ENCODE measurements around the gene SLC6A11.

Gene SLC6A11

DNA sequence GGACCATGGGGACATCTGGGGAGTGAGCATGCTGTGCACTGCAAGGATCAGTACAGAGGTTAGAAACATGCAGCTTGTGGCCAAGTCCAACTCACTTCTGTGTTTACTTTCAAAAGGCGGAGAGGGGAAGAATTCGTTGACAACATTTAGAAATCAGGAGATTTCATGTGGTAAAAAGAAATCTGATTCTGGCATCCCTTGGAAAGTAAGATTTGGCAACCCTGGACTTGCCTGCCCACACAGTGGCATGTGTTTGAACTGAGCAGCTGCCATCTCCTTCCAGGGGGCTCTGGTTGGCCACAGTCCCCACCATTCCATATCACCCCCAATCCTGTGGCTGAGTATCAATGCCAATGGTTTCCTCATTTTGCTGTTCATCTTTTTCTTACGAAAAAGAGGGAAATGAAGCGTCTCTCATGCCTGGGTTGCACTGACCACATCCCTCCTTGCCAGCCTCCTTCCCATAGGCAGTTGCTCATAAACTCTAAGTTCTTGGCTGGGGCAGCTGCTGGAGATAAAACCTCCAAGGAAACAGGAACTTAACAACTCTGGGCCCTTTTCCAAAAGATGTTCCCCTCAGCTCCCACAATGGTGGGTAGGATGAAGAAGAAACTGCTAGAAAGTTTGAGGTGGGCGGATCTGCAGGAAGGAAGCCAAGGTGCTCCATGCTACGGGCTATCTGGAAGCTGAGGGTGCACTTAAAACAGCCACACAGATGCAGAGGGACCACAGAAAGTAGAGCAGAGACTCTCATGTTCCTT, 29.2 kb downstream of the SLC6A11 start:
- Histone ChIP-seq H3K27me3 (ENCODE audit: insufficient read depth, low read length, poor library complexity) (no peaks in the 10 kb centered on the region), H4K5ac (ENCODE audit: low read length) (no peak overlapping the region), H3K36me3 (ENCODE audit: control insufficient read depth, insufficient read depth, low read length) (no peaks in the 10 kb centered on the region), H3K56ac (ENCODE audit: low read length) (no peak overlapping the region), H4K8ac (ENCODE audit: low read depth, low read length) (no peak overlapping the region), H3K27ac (ENCODE audit: low read depth, low read length) (no peak overlapping the region), H3K4me1 (ENCODE audit: control insufficient read depth, low read depth, low read length) (no peaks in the 10 kb centered on the region), H2AK5ac (ENCODE audit: low read length) (no peak overlapping the region), H3K4me2 (ENCODE audit: low read length) (no peak overlapping the region), H2BK120ac (ENCODE audit: low read depth, low read length) (no peak overlapping the region), H3K4me3 (ENCODE audit: low read length) (no peak overlapping the region), H2BK15ac (replicated peaks; ENCODE audit: low read depth) (no peak overlapping the region), H3K23ac (ENCODE audit: low read length) (no peak overlapping the region), H3K4ac (ENCODE audit: low read depth, low read length) (no peak overlapping the region), H3K18ac (ENCODE audit: low read length) (no peak overlapping the region), H2BK5ac (ENCODE audit: low read length) (no peak overlapping the region), H3K79me1 (ENCODE audit: low read length) (no peaks in the 10 kb centered on the region), H3K79me2 (ENCODE audit: control insufficient read depth, insufficient read depth, low read length) (no peaks in the 10 kb centered on the region), H3K9ac (ENCODE audit: low read length) (no peak overlapping the region)
- no peak for DNase-seq
- WGBS (ENCODE audit: extremely low coverage, insufficient coverage, low lambda C conversion rate), result no CpG with 5 or more reads among the region's 6 CpGs

DNA sequence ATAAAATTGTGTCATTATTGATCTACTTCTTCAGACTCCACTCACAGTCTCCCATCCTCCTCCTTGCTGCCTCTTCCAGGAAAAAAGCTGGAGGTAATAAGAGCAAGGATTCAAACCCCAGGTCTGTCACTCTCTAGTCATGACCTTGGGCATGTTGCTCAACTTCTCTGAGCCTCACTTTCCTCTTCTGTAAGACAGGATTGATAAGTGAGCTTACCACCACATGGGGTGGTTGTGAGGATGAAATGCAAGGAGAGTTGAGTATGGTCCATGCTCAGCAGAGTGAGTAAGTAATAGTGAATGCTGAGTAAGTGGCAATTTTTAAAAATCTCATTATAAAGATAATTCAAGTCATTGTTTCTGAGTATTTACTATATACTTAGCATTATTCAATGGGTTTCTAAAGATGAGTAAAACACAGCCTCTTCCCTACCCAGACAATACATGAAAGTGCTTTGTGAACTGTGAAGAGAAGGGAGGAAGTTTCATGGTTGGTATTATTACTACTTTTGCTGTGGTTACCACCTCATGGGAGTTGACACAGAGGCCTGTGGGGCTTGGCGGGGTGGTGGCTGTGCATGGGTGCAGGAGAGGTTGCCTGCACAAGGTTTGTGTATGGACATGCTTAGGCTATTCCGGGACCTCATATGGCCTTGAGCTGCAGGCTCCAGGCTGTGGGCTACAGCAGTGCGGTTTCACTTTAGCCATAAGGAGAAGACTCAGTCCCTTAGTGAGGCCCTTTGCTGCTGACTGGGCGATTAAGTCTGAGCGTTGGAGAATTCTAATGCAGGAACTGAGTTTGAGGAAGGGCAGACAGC, 30.0 kb downstream of the SLC6A11 start:
- H3K4me3 ChIP-seq (ENCODE audit: low read length), result no peak overlapping the region
- H3K4ac ChIP-seq (ENCODE audit: low read depth, low read length), result no peak overlapping the region
- H3K27ac ChIP-seq (ENCODE audit: low read depth, low read length), result no peak overlapping the region
- H4K8ac ChIP-seq (ENCODE audit: low read depth, low read length), result no peak overlapping the region
- no peaks in the 10 kb centered on the region for H3K27me3 ChIP-seq (ENCODE audit: insufficient read depth, low read length, poor library complexity)
- no peaks in the 10 kb centered on the region for H3K79me2 ChIP-seq (ENCODE audit: control insufficient read depth, insufficient read depth, low read length)
- no peak overlapping the region for H3K23ac ChIP-seq (ENCODE audit: low read length)
- no peak overlapping the region for H3K9ac ChIP-seq (ENCODE audit: low read length)
- no peak overlapping the region for H3K18ac ChIP-seq (ENCODE audit: low read length)
- H3K4me1 ChIP-seq (ENCODE audit: control insufficient read depth, low read depth, low read length), result no peaks in the 10 kb centered on the region
- no peak overlapping the region for H3K4me2 ChIP-seq (ENCODE audit: low read length)
- no CpG with 5 or more reads among the region's 5 CpGs for WGBS (ENCODE audit: extremely low coverage, insufficient coverage, low lambda C conversion rate)
- no peak overlapping the region for H3K56ac ChIP-seq (ENCODE audit: low read length)
- H4K5ac ChIP-seq (ENCODE audit: low read length), result no peak overlapping the region
- no peaks in the 10 kb centered on the region for H3K36me3 ChIP-seq (ENCODE audit: control insufficient read depth, insufficient read depth, low read length)
- H2BK5ac ChIP-seq (ENCODE audit: low read length), result no peak overlapping the region
- DNase-seq, result no peak
- no peak overlapping the region for H2BK15ac ChIP-seq (replicated peaks; ENCODE audit: low read depth)
- H2BK120ac ChIP-seq (ENCODE audit: low read depth, low read length), result no peak overlapping the region
- H3K79me1 ChIP-seq (ENCODE audit: low read length), result no peaks in the 10 kb centered on the region
- H2AK5ac ChIP-seq (ENCODE audit: low read length), result no peak overlapping the region

DNA sequence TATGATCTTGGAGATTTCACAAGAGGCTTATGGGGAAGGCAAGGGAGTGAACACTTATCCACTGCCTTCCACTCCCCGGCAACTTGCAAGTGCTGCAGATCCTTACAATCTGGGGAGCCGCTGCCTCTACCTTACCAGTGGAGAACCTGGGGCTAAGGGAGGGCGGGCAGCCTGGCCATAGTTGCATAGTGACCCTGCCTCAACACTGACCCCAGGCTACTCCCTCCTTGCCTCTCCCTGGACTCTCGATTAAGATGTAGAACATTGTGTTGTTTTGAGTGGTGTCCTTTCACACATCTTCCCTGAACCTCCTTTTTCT, 30.6 kb downstream of the SLC6A11 start:
- H3K79me1 ChIP-seq (ENCODE audit: low read length), result no peaks in the 10 kb centered on the region
- H3K36me3 ChIP-seq (ENCODE audit: control insufficient read depth, insufficient read depth, low read length), result no peaks in the 10 kb centered on the region
- no peak overlapping the region for H2BK5ac ChIP-seq (ENCODE audit: low read length)
- H3K4me1 ChIP-seq (ENCODE audit: control insufficient read depth, low read depth, low read length), result no peaks in the 10 kb centered on the region
- no peak overlapping the region for H3K27ac ChIP-seq (ENCODE audit: low read depth, low read length)
- H2BK120ac ChIP-seq (ENCODE audit: low read depth, low read length), result no peak overlapping the region
- H3K4me3 ChIP-seq (ENCODE audit: low read length), result no peak overlapping the region
- H3K23ac ChIP-seq (ENCODE audit: low read length), result no peak overlapping the region
- H2AK5ac ChIP-seq (ENCODE audit: low read length), result no peak overlapping the region
- no CpG with 5 or more reads among the region's 4 CpGs for WGBS (ENCODE audit: extremely low coverage, insufficient coverage, low lambda C conversion rate)
- no peak overlapping the region for H3K56ac ChIP-seq (ENCODE audit: low read length)
- no peak overlapping the region for H4K5ac ChIP-seq (ENCODE audit: low read length)
- no peak overlapping the region for H3K4me2 ChIP-seq (ENCODE audit: low read length)
- H2BK15ac ChIP-seq (replicated peaks; ENCODE audit: low read depth), result no peak overlapping the region
- H3K79me2 ChIP-seq (ENCODE audit: control insufficient read depth, insufficient read depth, low read length), result no peaks in the 10 kb centered on the region
- no peaks in the 10 kb centered on the region for H3K27me3 ChIP-seq (ENCODE audit: insufficient read depth, low read length, poor library complexity)
- H3K18ac ChIP-seq (ENCODE audit: low read length), result no peak overlapping the region
- no peak overlapping the region for H3K4ac ChIP-seq (ENCODE audit: low read depth, low read length)
- H3K9ac ChIP-seq (ENCODE audit: low read length), result no peak overlapping the region
- H4K8ac ChIP-seq (ENCODE audit: low read depth, low read length), result no peak overlapping the region
- DNase-seq, result no peak

DNA sequence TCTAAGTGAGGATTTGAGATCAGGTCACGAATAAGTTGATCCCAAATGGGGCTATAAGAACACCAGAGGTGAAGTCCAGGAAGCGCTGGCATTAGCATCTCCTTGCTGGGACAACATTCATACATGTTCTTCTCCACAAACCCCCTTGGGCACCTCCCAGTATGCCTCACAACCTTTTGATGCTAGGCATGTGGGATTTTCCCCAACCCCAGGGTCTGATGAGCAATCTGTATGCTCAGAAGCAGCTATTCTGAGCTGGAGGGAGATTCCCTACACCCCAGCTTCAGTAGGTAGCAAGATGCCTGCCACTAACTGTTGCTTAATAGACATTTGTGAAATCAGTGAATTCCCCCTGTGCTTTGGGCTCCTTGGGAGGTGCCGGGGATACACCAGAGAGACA, 32.2 kb downstream of the SLC6A11 start:
- Histone ChIP-seq H3K27ac (ENCODE audit: low read depth, low read length) (no peak overlapping the region), H3K36me3 (ENCODE audit: control insufficient read depth, insufficient read depth, low read length) (no peaks in the 10 kb centered on the region), H3K79me1 (ENCODE audit: low read length) (no peaks in the 10 kb centered on the region), H3K18ac (ENCODE audit: low read length) (no peak overlapping the region), H3K23ac (ENCODE audit: low read length) (no peak overlapping the region), H3K27me3 (ENCODE audit: insufficient read depth, low read length, poor library complexity) (no peaks in the 10 kb centered on the region), H2BK5ac (ENCODE audit: low read length) (no peak overlapping the region), H3K79me2 (ENCODE audit: control insufficient read depth, insufficient read depth, low read length) (no peaks in the 10 kb centered on the region), H3K4ac (ENCODE audit: low read depth, low read length) (no peak overlapping the region), H2BK120ac (ENCODE audit: low read depth, low read length) (no peak overlapping the region), H3K56ac (ENCODE audit: low read length) (no peak overlapping the region), H3K4me2 (ENCODE audit: low read length) (no peak overlapping the region), H4K5ac (ENCODE audit: low read length) (no peak overlapping the region), H3K4me3 (ENCODE audit: low read length) (no peak overlapping the region), H4K8ac (ENCODE audit: low read depth, low read length) (no peak overlapping the region), H2BK15ac (replicated peaks; ENCODE audit: low read depth) (no peak overlapping the region), H3K9ac (ENCODE audit: low read length) (no peak overlapping the region), H3K4me1 (ENCODE audit: control insufficient read depth, low read depth, low read length) (no peaks in the 10 kb centered on the region), H2AK5ac (ENCODE audit: low read length) (no peak overlapping the region)
- WGBS (ENCODE audit: extremely low coverage, insufficient coverage, low lambda C conversion rate), result no CpG with 5 or more reads among the region's 3 CpGs
- no peak for DNase-seq

DNA sequence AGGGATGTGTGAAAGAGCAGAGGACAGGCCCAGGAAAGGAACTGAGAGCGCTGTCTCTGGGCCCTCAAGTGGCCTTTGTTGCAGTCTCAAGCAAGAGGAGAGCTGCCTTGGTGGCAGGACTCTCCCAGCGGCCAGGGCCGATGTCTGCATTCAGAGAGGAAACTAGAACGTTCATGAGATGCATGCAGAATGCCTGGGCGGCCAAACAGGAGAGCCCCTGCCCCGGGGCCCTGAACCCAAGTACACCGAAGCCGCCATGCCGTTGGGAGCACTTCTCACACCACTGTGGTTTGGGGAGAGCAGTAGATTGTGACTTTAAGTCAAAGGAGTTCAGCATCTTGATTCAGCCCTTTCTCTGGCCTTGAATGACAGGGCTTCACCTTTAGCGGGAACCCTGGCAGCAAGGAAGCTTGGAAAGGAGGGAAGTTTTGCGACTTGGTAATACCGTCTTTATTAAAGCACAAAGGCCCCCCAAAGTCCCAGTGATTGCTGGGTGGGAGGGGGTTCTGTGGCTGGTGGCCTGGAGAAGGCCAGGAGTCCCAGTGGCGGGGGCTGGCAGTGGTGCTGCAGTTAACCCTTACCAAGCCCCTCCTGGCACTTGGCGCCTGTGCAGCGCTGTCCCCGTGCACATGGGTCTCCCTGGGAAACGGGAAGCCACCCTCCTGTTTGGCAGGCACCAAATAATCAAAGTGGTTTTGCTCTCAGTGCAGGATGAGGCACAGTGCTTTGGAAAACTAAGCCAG, 36.2 kb downstream of the SLC6A11 start:
- Histone ChIP-seq H3K4me2 (ENCODE audit: low read length) (no peak overlapping the region), H3K23ac (ENCODE audit: low read length) (no peak overlapping the region), H3K9ac (ENCODE audit: low read length) (no peak overlapping the region), H3K4ac (ENCODE audit: low read depth, low read length) (no peak overlapping the region), H2BK5ac (ENCODE audit: low read length) (no peak overlapping the region), H3K4me1 (ENCODE audit: control insufficient read depth, low read depth, low read length) (no peaks in the 10 kb centered on the region), H3K79me2 (ENCODE audit: control insufficient read depth, insufficient read depth, low read length) (no peaks in the 10 kb centered on the region), H3K36me3 (ENCODE audit: control insufficient read depth, insufficient read depth, low read length) (no peaks in the 10 kb centered on the region), H4K5ac (ENCODE audit: low read length) (no peak overlapping the region), H3K56ac (ENCODE audit: low read length) (no peak overlapping the region), H3K79me1 (ENCODE audit: low read length) (no peaks in the 10 kb centered on the region), H2BK120ac (ENCODE audit: low read depth, low read length) (no peak overlapping the region), H4K8ac (ENCODE audit: low read depth, low read length) (no peak overlapping the region), H2BK15ac (replicated peaks; ENCODE audit: low read depth) (no peak overlapping the region), H3K4me3 (ENCODE audit: low read length) (no peak overlapping the region), H2AK5ac (ENCODE audit: low read length) (no peak overlapping the region), H3K18ac (ENCODE audit: low read length) (no peak overlapping the region), H3K27me3 (ENCODE audit: insufficient read depth, low read length, poor library complexity) (no peaks in the 10 kb centered on the region), H3K27ac (ENCODE audit: low read depth, low read length) (no peak overlapping the region)
- no CpG with 5 or more reads among the region's 17 CpGs for WGBS (ENCODE audit: extremely low coverage, insufficient coverage, low lambda C conversion rate)
- DNase-seq, result no peak
